GM18861 (cell line): ENCODE results near the gene DAB1.

Experiments used
- ATAC-seq: cut with Tn5 transposase; IDR thresholded peaks from one replicate; pipeline ENCODE4 v1.9.1; 2021; ENCODE audit not compliant: unreplicated experiment

Gene DAB1

GRCh38 chr1:56963667-56964066 is 460.2 kb downstream of the DAB1 start:
- no peak for ATAC-seq

GRCh38 chr1:56961426-56961825 is 462.4 kb downstream of the DAB1 start:
- ATAC-seq = no peak

GRCh38 chr1:56958526-56958925 is 465.3 kb downstream of the DAB1 start:
- ATAC-seq = no peak

GRCh38 chr1:56957931-56958330 is 465.9 kb downstream of the DAB1 start:
- ATAC-seq = no peak

- ATAC-seq = no peak
These were observed 469.2 kb downstream of the DAB1 start for GRCh38 chr1:56954664-56955063.

GRCh38 chr1:56953386-56953785 is 470.5 kb downstream of the DAB1 start:
- no peak for ATAC-seq

GRCh38 chr1:56952501-56952900 is 471.4 kb downstream of the DAB1 start:
- ATAC-seq = no peak

- no peak for ATAC-seq
These were observed 475.3 kb downstream of the DAB1 start for GRCh38 chr1:56948403-56949023.
